Mucosa of rectum (tissue), 2 donors: ENCODE results near the gene LARGE1.

ENCODE experiments used
- H3K27ac ChIP-seq, 2 donors: one replicate each; pipeline ENCODE4 v1.7.0; 2013; ENCODE audit warnings: inconsistent platforms in 2 of 2, low read depth in 2 of 2, low read length in 2 of 2
- H3K27me3 ChIP-seq, 2 donors: one replicate each; pipeline ENCODE4 v1.7.0; 2013; ENCODE audit warnings: low read length in 2 of 2; ENCODE audit not compliant: control insufficient read depth in 2 of 2, insufficient read depth in 2 of 2
- H3K36me3 ChIP-seq, 2 donors: one replicate each; pipeline ENCODE4 v1.7.0; 2013; ENCODE audit warnings: low read length in 2 of 2; ENCODE audit not compliant: control insufficient read depth in 2 of 2, insufficient read depth in 2 of 2
- H3K4me1 ChIP-seq, 2 donors: one replicate each; pipeline ENCODE4 v1.7.0; 2013; ENCODE audit warnings: low read length in 2 of 2, mild to moderate bottlenecking in 1 of 2; ENCODE audit not compliant: control insufficient read depth in 2 of 2, insufficient read depth in 2 of 2
- H3K4me3 ChIP-seq, 2 donors: one replicate each; pipeline ENCODE4 v1.7.0; 2013; ENCODE audit warnings: low read length in 2 of 2
- H3K9ac ChIP-seq, 2 donors: one replicate each; pipeline ENCODE4 v1.7.0; 2013; ENCODE audit warnings: low read length in 2 of 2, low read depth in 1 of 2, mild to moderate bottlenecking in 1 of 2
- H3K9me3 ChIP-seq, 2 donors: one replicate each; pipeline ENCODE4 v1.7.0; 2013; ENCODE audit warnings: low read length in 2 of 2; ENCODE audit not compliant: control insufficient read depth in 2 of 2
- donor health status: healthy.
- donor health status: Normal muscosa, but diverticular disease.

Gene LARGE1

DNA sequence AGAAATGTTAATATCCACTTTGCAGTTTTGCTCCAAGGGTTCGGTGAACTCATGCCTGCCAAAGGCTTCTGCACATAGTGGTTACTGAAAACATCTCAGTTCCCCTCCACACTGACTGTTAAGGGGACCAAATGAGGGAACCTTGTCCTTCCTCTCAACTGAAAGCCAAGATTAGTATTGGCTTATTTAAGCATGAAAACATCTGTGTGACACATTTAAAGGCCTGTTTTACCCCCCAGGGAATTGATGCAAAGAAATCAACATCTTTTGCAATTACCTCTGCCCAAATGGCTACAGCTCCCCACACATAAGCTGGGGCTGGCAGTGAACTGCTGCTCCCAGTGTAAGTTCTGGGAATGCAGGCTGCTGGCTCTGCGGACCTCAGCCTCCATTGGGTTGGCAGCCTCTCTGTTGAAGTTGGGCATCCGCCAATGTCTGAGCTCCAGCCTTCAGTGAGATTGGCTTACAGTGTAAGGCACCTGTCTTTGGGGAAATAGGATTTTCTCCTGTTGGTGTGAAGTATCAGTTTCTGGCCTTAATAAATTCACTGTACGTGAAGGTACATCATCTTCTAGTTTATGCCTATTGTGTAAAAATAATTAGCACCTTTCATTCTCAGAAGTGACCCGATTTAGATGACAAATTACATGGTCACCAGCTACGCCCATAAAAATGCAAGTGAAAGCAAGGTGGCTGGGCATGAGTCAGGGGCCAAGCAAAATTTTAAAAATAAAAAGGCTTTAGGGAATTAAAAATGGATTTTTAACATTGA, 648.7 kb downstream of the LARGE1 start:
- Histone ChIP-seq H3K4me1 (peaks cover 3 to 12% of the 10 kb centered on the region in 2 donors), H3K36me3 (peaks cover 0 to 5% of the 10 kb centered on the region in 2 donors), H3K27me3 (no peaks in the 10 kb centered on the region), H3K27ac (peak overlapping the region in 1 of 2 donors; percentile 10), H3K4me3 (no peak overlapping the region), H3K9ac (no peak overlapping the region), H3K9me3 (no peaks in the 10 kb centered on the region)

DNA sequence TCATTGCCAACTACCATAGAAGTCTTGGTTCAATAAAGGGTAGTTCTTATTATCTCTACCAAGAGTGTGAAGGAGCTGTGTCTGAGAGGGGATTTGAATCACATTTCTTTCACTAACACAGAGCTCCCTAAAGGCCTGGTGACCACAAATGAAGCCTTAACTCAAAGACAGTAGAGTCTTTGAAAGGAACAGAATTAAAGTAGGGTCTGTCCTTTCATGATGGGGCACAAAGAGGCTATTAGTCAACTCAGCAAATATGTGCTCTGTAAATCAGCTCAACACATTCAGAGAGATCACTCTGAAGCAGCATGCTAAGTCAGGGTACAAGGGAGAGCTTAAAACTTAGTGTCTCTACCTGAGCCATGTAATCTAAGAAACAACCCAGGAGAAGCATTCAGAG, 649.7 kb downstream of the LARGE1 start:
- H3K4me1 ChIP-seq = peaks cover 3 to 12% of the 10 kb centered on the region in 2 donors
- no peak overlapping the region for H3K4me3 ChIP-seq
- no peaks in the 10 kb centered on the region for H3K27me3 ChIP-seq
- H3K9me3 ChIP-seq = no peaks in the 10 kb centered on the region
- H3K27ac ChIP-seq = no peak overlapping the region
- H3K9ac ChIP-seq = no peak overlapping the region
- peaks cover 0 to 5% of the 10 kb centered on the region in 2 donors for H3K36me3 ChIP-seq

DNA sequence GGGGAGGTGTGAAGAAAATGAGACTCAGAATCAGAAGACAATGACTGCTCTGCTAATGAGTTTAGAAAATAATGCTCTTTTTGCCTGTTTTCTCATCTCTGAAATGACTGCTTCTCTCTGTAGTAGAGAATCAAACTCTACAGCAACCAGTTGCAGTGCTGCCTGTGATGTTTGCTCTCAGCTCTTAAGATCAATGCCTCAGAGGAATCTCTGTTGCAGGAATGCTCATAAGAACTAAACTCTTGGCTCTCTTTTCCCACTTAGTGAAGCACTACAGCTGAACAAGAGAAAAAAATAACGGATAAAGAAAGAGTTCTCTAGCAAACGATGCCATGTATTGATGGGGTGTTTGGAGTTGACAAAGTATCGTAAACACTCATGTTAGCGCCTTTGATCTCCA, 658.6 kb downstream of the LARGE1 start:
- Histone ChIP-seq H3K9ac (no peak overlapping the region), H3K4me1 (no peaks in the 10 kb centered on the region), H3K27ac (no peak overlapping the region), H3K9me3 (no peaks in the 10 kb centered on the region), H3K4me3 (no peak overlapping the region), H3K36me3 (no peaks in the 10 kb centered on the region), H3K27me3 (no peaks in the 10 kb centered on the region)

DNA sequence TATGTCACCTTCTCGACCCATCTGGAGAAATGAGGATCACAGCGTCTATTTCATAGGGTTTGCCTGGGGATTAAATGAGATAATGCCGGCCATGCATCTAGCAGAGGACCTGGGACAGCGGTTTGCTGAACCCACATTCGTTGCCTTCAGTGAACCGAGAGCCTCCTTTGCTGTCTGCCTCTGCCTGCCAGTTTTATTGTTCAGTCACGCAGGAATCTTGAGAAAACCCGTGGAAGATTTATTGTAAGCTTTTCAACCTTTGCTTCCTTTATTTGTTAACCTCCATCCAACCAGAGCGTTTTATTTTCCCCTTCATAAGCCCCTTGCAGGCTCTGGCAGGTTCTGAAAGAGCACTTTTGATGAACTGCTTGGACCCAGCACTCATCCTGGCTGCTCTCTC, 659.8 kb downstream of the LARGE1 start:
- no peak overlapping the region for H3K9ac ChIP-seq
- no peaks in the 10 kb centered on the region for H3K36me3 ChIP-seq
- no peaks in the 10 kb centered on the region for H3K9me3 ChIP-seq
- H3K4me3 ChIP-seq = no peak overlapping the region
- H3K27me3 ChIP-seq = no peaks in the 10 kb centered on the region
- no peak overlapping the region for H3K27ac ChIP-seq
- H3K4me1 ChIP-seq = no peaks in the 10 kb centered on the region

DNA sequence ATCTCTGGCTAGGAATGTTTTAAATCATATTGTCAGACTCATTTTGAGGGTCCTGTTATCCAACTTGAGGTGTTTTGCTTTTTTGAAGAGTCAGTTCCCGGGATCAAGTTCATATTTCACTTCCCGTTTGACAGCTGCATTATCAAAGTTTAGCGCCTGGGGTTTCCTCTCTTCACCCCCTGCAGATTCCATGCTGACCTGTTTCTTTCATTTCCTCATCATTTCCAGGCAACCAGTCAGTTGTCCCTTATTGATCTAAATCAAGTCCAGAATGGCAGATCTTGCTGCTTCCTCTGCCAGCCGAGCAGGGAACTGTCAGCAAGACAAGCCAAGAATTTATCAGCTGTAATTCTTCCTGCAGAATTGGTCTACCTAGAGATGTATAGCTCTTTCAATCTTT, 664.5 kb downstream of the LARGE1 start:
- H3K27me3 ChIP-seq = no peaks in the 10 kb centered on the region
- no peak overlapping the region for H3K9ac ChIP-seq
- no peaks in the 10 kb centered on the region for H3K9me3 ChIP-seq

DNA sequence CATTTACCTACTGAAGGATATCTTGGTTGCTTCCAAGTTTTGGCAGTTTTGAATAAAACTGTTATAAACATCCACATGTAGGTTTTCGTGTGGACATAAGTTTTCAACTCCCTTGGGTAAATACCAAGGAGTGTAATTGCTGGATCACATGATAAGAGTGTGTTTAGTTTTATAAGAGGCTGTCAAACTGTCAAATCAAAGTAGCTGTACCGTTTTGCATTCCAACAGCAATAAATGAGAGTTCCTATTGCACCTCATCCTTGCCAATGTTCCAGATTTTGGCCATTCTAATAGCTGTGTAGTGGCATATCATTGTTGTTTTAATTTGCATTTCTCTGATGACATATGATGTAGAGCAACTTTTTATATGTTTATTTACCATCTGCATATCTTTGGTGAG, 671.3 kb downstream of the LARGE1 start:
- Histone ChIP-seq H3K4me3 (no peak overlapping the region), H3K36me3 (no peaks in the 10 kb centered on the region), H3K9me3 (peaks cover 0 to 1% of the 10 kb centered on the region in 2 donors), H3K27me3 (no peaks in the 10 kb centered on the region), H3K9ac (no peak overlapping the region), H3K27ac (no peak overlapping the region), H3K4me1 (no peaks in the 10 kb centered on the region)

More for the DNA sequence above, 664.5 kb downstream of the LARGE1 start:
- Histone ChIP-seq H3K27ac (no peak overlapping the region), H3K36me3 (no peaks in the 10 kb centered on the region), H3K4me3 (no peak overlapping the region), H3K4me1 (no peaks in the 10 kb centered on the region)

DNA sequence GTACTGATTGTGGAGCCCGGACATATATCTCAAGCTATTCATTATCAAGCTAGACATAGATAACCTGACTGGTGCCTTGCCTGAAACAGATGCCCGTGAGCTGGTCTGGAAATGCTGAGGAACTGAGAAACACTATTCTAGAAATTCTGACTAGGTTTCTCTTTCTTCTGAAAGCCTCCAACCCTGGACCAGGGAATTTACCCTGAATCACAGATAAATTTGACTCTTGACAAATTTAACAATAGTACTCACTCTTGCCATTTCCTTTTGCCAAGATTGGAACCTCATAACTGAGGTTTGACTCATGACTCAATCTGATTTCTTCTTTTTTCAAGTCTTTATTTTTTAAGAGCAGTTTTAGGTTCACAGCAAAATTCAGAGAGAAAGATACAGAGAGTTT, 672.5 kb downstream of the LARGE1 start:
- Histone ChIP-seq H3K4me3 (no peak overlapping the region), H3K27ac (no peak overlapping the region), H3K27me3 (no peaks in the 10 kb centered on the region), H3K4me1 (no peaks in the 10 kb centered on the region), H3K9ac (no peak overlapping the region), H3K36me3 (no peaks in the 10 kb centered on the region), H3K9me3 (peaks cover 0 to 1% of the 10 kb centered on the region in 2 donors)

DNA sequence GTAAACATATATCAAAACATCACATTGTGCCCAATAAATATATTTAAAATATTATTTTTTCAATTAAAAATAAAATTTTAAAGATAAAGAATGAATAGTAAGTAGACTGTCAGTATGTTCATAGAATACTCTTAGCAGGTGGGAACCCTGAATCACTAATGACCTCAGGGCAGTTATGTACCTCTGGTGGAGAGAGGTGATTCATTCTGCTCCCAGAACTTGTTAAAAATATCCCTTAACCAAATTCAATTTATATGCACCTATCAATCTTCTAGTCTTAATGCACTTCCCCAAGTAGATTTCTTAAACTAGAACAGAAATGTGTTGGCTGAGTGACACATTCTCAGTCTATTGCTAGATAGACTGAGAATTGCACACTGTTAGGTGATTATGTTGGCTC, 678.2 kb downstream of the LARGE1 start:
- Histone ChIP-seq H3K36me3 (no peaks in the 10 kb centered on the region), H3K4me3 (no peak overlapping the region), H3K27ac (no peak overlapping the region), H3K27me3 (no peaks in the 10 kb centered on the region), H3K9ac (no peak overlapping the region), H3K9me3 (peaks cover 0 to 1% of the 10 kb centered on the region in 2 donors), H3K4me1 (no peaks in the 10 kb centered on the region)

DNA sequence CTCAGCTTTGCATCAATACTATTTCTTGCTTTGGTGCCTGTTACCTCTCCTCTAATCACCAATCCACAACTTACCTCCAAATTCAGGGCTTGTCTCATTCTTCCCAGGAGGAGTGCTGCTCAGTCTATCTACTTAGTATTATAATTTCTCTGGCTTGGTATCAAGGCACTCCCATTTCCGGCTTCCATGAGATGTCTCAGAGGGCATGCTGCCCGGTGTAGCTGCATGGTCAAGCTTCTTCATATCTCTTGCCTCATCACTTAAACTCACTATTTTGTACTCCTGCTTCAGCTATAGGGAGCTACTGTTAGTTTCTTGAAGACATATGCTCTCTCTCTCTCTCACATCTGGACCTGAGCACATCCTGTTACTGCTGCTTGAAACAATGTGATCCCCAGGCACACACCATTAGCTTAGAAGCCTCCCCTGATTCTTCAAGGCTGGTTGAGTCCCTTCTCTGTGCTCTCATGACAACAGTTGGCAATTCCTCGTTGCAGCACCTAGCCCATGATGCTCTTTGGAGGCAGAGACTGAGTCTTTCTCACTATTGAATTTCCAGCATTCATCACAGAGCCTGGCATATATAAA, 679.3 kb downstream of the LARGE1 start:
- no peaks in the 10 kb centered on the region for H3K36me3 ChIP-seq
- no peak overlapping the region for H3K27ac ChIP-seq
- H3K9ac ChIP-seq = no peak overlapping the region
- peaks cover 0 to 1% of the 10 kb centered on the region in 2 donors for H3K9me3 ChIP-seq
- H3K4me3 ChIP-seq = no peak overlapping the region
- no peaks in the 10 kb centered on the region for H3K4me1 ChIP-seq
- H3K27me3 ChIP-seq = no peaks in the 10 kb centered on the region

DNA sequence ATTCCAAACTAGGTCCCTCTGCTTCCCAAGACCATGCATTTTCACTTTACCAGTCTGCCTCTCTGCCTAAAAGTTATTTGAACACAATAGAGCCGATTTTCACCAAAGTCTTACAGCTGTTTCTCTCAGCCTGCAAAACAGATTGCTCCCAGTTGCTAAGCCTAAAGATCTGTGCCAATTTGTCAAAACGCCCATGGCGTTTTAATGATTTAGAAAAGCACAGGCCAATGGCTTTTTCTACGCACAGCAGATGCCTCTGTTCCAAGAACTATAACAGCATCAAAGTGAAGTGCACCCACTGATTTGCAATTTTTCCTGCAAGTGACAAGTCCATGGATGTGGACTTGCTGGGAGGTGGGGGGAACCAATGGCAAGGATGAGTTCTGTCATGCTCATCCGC, 688.2 kb downstream of the LARGE1 start:
- no peaks in the 10 kb centered on the region for H3K36me3 ChIP-seq
- no peaks in the 10 kb centered on the region for H3K4me1 ChIP-seq
- H3K27me3 ChIP-seq = no peaks in the 10 kb centered on the region
- H3K9ac ChIP-seq = no peak overlapping the region
- no peaks in the 10 kb centered on the region for H3K9me3 ChIP-seq
- H3K4me3 ChIP-seq = no peak overlapping the region
- no peak overlapping the region for H3K27ac ChIP-seq
